HG03095 (cell line): ENCODE measurements around the gene FAP.

Source experiments
- ATAC-seq: cut with Tn5 transposase; IDR thresholded peaks from one replicate; pipeline ENCODE4 v1.9.1; 2021; ENCODE audit warnings: moderate library complexity; ENCODE audit not compliant: unreplicated experiment

The FAP gene

DNA sequence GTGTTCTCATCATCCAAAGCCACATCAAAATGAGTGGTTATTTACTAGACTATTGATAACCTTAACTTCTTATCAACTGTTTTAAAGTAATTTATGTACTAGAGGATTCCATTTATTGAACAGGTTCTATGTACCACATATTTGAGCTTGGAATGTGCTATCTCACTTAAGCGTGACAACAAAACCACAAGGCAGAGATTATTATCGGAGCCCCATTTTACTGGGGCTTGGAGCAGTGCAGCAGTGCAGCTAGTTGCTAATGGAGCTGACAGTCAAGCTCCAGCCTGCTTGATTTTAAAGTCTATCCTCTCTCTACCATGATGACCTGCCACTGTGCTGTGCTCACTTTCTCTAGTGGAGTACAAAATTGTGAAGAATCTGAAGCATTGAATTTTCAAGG lies 115.8 kb downstream of the FAP start:
- ATAC-seq: no peak

DNA sequence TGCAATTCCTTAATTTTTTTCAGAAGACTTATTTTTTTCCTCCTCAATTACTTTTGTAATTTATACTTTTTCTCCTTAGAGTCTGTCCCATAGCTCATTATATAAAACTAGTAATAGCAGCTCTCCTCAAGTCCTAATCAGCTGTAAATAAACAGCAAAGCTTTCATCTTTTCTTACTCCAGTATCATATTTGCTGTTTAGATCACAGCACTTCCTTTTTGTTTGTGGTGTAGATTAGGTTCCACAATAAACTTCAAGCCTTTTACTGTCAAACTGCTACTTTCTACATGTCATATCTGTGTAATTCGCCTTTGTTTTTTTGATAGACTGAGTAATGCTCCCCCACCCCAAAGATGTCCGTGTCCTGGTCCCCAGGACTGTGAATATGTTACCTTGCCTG lies 116.7 kb downstream of the FAP start:
- peak; percentile 8 for ATAC-seq

DNA sequence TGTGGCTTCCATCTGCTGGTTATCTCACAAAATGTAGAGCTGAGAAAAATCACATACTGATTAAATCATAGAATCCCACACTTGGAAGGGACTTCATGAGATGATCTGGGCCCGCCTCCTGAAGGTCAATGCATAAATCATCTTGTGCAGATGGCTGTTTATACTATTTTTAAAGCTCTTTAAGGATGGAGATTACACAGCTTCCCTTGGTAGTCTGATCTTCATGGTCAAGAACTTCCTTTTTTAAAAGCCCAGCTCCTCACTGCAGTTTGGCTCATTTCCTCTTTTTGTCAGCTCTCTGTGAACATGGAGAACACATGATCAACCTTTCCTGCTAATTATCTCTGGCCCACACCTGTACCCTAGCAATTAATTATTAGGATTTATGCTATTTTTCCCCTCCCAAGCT lies 117.1 kb downstream of the FAP start:
- ATAC-seq: peak; percentile 96

DNA sequence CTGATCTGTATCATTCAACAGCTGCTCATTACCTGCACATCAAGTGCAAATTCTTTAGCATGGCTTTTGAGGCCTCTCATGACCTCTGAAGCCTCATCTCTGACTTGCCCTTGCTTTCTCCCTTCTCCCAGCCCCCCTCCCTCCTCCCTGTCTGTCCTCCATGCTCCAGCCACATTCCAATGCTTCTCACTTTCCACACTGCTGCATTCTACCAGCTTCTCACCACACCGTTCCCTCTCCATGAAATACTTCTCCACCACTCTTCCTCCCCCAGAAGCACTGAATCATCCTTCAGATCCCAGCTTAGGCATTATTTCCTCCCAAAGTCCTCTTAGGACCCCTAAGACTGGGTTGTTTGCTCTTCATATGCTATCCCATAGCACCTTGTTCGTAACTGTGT lies 118.1 kb downstream of the FAP start:
- ATAC-seq: no peak

DNA sequence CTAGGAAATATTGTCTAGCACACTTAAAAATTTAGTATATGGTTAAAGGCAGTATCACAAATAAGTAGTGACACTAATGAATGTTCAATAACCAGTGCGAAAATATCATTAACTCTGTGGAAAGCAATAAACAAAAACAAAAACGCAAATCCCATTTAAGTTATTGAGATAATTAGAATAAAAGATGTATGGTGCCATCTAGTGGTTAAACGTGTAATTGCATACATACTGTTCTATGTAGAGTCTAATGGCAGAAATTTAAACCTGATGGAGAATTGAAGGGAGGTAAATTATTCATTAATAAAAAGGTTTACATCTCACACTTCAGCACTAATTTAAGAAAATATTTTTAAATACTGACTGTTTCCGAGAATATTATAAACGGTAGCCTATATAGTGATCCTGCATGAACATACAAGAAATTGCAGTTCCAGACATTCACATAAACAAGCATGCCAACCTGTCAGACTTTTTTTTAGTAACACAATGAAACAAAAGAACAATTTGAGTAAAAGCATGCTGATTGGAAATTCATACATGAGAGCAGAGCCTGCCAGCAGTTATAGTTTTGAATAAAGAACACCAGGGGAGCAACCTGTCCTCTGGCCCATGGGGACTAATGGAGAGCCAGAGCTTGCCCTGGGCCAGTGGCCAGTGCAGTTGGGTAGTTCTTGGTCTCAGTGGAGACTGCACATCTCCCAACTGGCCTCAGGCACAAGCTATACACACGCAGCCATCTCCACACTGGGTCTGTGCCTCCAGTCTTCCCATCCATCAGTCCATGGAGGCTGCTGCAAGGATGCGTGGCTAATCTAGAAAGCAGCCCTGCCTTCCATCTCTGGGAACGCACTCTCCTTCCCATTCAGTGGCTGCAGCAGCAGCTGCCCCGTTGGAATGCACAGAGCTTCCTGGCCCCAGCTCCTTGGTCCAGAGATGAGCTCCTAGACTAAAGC lies 119.2 kb downstream of the FAP start:
- ATAC-seq: no peak
